ENCODE data around the gene MAS1L.

MAS1L gene

DNA sequence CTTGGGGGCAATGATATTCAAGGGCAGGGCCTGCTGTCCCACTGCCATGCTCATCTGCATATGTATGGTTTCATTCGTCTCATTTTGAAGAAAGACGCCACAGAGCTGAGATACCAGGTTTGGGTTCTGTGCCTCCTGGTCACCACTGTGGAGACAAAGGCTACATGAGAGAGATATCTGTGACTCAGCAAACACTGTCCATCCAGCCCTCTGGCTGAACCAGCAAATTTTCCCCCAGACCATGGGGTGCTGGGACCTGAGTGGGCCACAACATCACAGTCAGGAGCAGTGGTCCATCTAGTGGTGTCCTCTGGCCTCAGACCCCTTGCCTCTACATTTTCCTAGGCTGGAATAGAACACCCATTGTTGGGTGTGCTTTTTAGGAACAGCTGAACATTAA, at the start of gene MAS1L:
Gene MAS1L, minus strand, starts transcription at position 297 of the 400 bp plus-strand sequence. Its CDS starts 54 bp downstream, at position 243.
- DNase-seq: no peak

- DNase-seq: no peak
Observed at GRCh38 chr6:29532320-29532951, 44.7 kb upstream of the MAS1L start.

GRCh38 chr6:29531668-29532067, 43.9 kb upstream of the MAS1L start:
- DNase-seq: no peak

- DNase-seq: no peak
Observed at GRCh38 chr6:29530671-29531310, 43.0 kb upstream of the MAS1L start.

DNA sequence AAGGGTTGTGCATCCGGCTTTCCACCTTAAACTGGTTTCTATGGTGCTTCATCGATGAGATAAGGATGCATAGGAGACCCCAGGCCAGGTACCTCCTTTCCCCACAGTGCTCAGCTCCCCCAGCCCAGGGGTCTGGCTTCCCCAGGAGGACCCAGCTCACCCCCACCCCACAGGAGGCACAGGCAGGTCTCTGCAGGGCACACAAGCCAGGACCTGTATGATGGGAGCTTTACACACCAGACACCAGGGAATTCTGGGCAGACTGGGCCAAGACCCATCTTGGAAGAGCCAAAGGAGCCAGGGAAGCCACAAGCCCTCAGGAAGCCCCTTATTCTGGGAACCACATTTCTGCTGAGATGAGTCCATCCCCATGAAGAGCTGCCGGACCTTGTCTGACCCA, 42.2 kb upstream of the MAS1L start:
- no peak for DNase-seq

GRCh38 chr6:29528988-29529560, 41.3 kb upstream of the MAS1L start:
- no peak for DNase-seq

DNA sequence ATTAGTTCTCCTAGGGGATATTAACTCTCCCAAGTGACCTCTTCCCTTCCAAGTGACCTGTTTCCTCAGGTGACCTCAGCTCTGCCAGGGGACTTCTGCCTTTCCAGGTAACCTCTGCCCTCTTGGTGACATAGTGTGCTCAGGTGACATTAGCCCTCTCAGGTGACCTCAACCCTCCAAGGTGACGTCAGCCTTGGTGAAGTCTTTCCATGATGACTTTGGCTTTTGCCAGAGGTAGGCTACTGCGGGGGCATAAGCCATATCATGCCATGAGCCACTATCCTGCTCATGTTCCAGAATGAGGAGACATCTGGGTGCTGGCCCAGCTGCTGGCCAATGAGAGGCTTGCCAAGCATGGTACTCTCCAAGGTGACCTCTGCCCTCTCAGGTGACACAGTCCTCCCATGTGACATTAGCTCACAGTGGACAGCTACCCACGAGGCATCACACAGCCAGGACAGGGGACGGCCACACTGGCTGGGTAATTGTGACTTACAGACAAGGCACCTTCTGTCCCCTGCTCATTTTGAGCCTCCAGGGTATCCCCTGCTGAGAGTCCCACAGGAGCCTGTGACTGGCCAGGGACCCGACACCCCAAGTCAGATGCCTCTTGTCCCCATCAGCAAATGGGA, 40.7 kb upstream of the MAS1L start:
- DNase-seq: no peak

DNA sequence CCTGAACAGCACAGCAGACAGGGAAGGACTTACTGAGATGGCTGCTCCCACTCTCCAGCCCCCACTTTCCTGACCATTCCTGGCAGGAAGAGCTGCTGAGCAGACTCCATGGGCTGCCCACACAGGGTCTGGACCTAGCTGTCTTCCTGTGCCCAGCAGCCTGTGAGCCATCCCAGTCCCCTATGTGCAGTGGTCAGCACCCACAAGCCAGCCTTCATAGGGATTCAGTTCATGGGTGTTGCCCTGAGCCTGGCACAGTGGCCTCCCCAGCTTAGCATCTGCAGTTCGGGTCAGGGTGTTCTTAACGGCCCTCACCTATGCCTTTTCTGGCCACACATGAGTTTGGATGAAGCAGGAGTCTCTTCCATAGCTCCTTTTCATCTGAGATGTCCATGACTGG, 39.8 kb upstream of the MAS1L start:
- no peak for DNase-seq

DNA sequence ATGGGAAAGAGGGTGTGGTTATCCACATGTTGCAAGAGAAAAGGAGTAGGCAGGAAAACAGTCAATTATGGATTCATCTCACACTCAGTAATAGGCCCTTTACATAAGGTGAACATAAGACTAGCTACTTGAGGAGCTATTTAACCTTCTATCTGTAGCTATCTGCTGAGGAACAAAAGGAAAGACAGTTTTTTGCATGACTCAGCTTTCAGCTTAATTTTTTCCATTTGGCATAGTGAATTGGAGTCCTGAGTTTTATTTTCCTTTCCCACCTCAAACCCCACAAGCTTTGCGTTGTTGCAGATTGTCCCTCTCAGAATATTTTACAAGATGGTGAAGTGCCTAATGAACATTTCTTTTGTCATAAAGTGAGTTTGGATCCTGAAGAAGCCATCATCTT, 39.4 kb upstream of the MAS1L start:
- no peak for DNase-seq

DNA sequence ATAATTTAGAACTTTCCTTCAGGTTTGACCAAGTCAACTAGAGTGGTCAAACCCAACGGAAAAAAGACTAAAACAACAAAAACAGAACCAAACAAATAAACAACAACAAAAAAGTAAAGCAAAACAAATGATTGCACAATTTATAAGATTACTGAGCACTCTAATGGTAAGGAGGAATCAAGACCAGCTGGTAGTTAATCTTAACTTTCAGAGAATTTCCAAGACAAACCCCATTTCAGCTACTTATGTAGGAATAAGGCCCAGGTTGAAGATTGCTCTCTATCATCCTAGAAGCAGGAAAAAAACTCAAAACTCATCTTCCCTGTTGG, 37.5 kb upstream of the MAS1L start:
- no peak for DNase-seq

GRCh38 chr6:29524444-29525310, 36.9 kb upstream of the MAS1L start:
- DNase-seq: no peak

- no peak for DNase-seq
Observed at GRCh38 chr6:29524044-29524443, 36.3 kb upstream of the MAS1L start.

DNA sequence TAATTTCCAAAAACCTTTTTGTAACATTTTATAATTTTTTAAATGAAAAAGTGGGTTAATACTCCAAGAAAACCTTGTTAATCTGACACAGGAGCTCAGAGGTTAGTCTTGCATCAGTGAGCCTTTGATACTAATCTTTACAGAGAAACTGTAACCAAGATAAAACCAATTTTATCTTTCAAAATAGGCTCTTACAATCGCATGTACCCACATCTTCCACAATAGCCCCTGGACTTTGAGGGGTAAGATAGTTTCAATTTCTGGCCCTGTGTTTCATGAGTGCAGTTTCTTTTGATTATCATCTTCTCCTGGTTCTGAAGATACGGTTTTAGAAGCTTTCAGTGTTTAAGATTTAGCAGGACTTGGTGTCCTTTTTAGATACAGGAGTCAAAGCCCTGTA, 34.5 kb upstream of the MAS1L start:
- no peak for DNase-seq

DNA sequence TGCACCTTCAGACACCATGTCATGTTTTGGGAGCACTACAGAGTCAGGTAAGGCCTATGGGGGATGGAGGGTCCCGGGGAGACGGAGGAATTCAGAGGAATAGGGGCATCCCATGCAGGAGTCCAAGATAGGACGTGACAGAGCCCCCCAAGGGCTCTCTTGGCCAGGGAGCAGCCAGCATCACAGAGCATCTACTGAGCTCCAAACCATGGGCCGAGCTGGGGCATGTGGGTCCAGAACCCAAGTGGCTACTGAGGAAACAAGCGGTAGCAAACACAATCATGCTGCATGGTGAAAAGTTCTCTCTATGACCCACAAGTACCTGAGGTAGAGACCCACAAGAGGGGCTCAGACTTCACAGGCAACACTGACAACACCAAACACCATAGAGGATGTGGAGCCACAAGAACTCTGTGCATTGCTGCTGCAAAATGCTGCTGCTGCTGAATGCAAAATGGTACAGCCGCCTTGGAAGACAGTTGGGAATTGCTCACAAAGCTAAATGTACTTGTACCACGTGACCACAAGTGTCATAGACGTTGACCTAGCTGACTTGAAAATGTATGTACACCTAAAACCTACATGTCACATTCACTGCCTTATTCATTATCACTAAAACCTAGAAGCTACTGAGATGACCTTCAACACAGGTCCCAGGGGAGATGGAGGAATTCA, 33.4 kb upstream of the MAS1L start:
- DNase-seq: no peak

DNA sequence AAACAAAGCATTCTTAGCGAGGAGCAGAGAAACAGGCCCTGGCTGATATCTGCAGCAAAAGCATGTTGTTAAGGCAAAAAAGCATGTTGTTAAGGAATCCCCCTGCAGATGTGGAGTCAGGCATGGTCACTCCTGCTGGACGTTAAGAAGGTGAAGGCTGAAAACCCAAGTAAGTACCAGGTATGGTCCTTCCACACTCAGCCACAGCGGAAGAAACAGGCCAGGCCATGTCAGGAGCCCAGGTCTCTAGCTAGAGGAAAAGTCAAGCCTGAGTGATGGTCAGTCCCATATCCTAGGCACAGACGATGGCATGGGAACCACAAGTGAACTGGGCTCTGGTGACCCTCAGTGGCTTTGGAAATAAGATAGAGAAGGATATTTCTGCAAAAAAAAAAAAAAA, 32.5 kb upstream of the MAS1L start:
- DNase-seq: no peak

- DNase-seq: no peak
Observed at GRCh38 chr6:29519291-29520010, 31.7 kb upstream of the MAS1L start.

GRCh38 chr6:29517728-29518440, 30.1 kb upstream of the MAS1L start:
- no peak for DNase-seq

GRCh38 chr6:29517245-29517644, 29.5 kb upstream of the MAS1L start:
- no peak for DNase-seq

DNA sequence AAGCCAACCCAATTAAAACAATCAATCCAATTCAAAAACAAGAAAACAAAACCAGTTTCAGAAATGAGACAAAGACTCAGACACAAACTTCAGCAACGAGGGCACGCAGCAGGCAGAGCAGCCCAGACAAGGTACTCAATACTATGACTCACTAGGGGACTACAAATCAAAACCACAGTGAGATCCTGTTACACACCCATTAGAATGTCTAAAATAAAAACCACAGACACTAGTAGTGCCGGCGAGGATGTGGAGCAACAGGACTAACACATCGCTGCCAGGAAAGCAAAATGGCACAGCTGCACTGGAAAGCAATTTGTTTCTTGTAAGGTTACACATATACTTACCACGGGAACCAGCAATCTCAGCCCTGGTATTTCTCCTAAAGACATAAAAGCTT, 28.4 kb upstream of the MAS1L start:
- DNase-seq: no peak

- no peak for DNase-seq
Observed at GRCh38 chr6:29510746-29511300, 23.1 kb upstream of the MAS1L start.

GRCh38 chr6:29510202-29510601, 22.4 kb upstream of the MAS1L start:
- no peak for DNase-seq

Measured in NCI-H2081 treated with DMSO at 0.1 percent for 48 hours (cell line).